ENCODE results near the gene DNAH17. TPM values are rescaled to one million over a fixed set of nuclear protein-coding genes. Genes with fewer than 3 reads are reported as not detected.

Gene DNAH17
- total and polyA plus RNA-seq, 2 of the 13 experiments (the other 11 are each of a cell fraction or from before 2014, with no cell fraction given), result 0.86 to 1.6 TPM

DNA sequence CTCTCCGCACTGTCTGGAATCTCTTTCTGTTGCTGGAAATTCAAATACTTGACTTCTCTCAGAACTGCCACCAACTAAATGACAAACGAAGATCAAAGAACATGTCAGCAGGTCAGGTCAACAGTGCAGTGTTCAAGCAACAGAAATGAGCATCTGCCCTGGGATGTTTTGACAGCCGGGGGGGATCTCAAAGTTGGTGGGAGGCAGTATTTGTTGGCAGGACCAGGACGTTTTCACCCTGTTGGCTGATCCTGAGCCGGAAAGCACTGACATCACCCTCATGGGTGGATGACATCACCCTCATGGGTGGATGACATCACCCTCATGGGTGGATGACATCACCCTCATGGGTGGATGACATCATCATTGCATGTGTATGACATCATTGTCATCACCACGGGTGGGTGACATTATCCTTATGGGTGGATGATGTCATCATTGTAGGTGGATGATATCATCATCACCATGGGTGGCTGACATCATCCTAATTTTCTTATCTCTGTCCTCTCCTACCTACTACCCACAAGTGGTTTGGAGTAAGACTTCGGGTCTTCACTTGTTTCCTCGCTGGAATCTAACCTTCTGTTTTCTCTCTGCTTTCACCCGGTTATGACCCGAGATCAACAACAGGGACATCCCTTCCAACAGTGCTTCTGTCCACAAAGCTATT, 18.9 kb downstream of the DNAH17 start (continued):
- TF ChIP-seq, protein P1, sequence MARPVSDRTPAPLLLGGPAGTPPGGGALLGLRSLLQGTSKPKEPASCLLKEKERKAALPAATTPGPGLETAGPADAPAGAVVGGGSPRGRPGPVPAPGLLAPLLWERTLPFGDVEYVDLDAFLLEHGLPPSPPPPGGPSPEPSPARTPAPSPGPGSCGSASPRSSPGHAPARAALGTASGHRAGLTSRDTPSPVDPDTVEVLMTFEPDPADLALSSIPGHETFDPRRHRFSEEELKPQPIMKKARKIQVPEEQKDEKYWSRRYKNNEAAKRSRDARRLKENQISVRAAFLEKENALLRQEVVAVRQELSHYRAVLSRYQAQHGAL (CRISPR knock-in tag; IDR thresholded peaks at IDR 0.05; ENCODE audit: not compliant biosample characterization), result no peak
- no peak; the same call in 1 of the 2 replicates for TF ChIP-seq HNF4G (IDR thresholded peaks at IDR 0.05; ENCODE audit: borderline replicate concordance, low read depth, low read length)
- peak; percentile 67; the same call in 1 of the 2 replicates for TF ChIP-seq HNF4G (CRISPR knock-in tag; IDR thresholded peaks at IDR 0.05; ENCODE audit: borderline replicate concordance, low read depth)
- TF ChIP-seq KDM3A (CRISPR knock-in tag; IDR thresholded peaks at IDR 0.05; ENCODE audit: low read depth), result 0 out of 2 replicates have a peak, but pooled peaks have one; percentile 30
- no peak for TF ChIP-seq HNRNPUL1 (IDR thresholded peaks at IDR 0.05; ENCODE audit: low read depth, low read length)
- no peak for TF ChIP-seq EEA1 (CRISPR knock-in tag; IDR thresholded peaks at IDR 0.05; ENCODE audit: borderline replicate concordance)
- TF ChIP-seq ZNF780A (CRISPR knock-in tag; IDR thresholded peaks at IDR 0.05), result no peak
- TF ChIP-seq, protein P2, sequence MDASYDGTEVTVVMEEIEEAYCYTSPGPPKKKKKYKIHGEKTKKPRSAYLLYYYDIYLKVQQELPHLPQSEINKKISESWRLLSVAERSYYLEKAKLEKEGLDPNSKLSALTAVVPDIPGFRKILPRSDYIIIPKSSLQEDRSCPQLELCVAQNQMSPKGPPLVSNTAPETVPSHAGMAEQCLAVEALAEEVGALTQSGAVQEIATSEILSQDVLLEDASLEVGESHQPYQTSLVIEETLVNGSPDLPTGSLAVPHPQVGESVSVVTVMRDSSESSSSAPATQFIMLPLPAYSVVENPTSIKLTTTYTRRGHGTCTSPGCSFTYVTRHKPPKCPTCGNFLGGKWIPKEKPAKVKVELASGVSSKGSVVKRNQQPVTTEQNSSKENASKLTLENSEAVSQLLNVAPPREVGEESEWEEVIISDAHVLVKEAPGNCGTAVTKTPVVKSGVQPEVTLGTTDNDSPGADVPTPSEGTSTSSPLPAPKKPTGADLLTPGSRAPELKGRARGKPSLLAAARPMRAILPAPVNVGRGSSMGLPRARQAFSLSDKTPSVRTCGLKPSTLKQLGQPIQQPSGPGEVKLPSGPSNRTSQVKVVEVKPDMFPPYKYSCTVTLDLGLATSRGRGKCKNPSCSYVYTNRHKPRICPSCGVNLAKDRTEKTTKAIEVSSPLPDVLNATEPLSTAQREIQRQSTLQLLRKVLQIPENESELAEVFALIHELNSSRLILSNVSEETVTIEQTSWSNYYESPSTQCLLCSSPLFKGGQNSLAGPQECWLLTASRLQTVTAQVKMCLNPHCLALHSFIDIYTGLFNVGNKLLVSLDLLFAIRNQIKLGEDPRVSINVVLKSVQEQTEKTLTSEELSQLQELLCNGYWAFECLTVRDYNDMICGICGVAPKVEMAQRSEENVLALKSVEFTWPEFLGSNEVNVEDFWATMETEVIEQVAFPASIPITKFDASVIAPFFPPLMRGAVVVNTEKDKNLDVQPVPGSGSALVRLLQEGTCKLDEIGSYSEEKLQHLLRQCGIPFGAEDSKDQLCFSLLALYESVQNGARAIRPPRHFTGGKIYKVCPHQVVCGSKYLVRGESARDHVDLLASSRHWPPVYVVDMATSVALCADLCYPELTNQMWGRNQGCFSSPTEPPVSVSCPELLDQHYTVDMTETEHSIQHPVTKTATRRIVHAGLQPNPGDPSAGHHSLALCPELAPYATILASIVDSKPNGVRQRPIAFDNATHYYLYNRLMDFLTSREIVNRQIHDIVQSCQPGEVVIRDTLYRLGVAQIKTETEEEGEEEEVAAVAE (CRISPR knock-in tag; IDR thresholded peaks at IDR 0.05; ENCODE audit: borderline replicate concordance), result no peak
- no peak for TF ChIP-seq ZNF326 (CRISPR knock-in tag; IDR thresholded peaks at IDR 0.05; ENCODE audit: borderline replicate concordance)
- no peak for TF ChIP-seq HOXA5 (CRISPR knock-in tag; IDR thresholded peaks at IDR 0.05)
- 0 out of 2 replicates have a peak, but pooled peaks have one; percentile 64 for TF ChIP-seq TBX3 (IDR thresholded peaks at IDR 0.05; ENCODE audit: borderline replicate concordance)
- no peak for TF ChIP-seq ZNF501 (CRISPR knock-in tag; IDR thresholded peaks at IDR 0.05)
- peak; percentile 85 for TF ChIP-seq TCF7 (IDR thresholded peaks at IDR 0.05; ENCODE audit: low read depth)
- TF ChIP-seq, protein P3, sequence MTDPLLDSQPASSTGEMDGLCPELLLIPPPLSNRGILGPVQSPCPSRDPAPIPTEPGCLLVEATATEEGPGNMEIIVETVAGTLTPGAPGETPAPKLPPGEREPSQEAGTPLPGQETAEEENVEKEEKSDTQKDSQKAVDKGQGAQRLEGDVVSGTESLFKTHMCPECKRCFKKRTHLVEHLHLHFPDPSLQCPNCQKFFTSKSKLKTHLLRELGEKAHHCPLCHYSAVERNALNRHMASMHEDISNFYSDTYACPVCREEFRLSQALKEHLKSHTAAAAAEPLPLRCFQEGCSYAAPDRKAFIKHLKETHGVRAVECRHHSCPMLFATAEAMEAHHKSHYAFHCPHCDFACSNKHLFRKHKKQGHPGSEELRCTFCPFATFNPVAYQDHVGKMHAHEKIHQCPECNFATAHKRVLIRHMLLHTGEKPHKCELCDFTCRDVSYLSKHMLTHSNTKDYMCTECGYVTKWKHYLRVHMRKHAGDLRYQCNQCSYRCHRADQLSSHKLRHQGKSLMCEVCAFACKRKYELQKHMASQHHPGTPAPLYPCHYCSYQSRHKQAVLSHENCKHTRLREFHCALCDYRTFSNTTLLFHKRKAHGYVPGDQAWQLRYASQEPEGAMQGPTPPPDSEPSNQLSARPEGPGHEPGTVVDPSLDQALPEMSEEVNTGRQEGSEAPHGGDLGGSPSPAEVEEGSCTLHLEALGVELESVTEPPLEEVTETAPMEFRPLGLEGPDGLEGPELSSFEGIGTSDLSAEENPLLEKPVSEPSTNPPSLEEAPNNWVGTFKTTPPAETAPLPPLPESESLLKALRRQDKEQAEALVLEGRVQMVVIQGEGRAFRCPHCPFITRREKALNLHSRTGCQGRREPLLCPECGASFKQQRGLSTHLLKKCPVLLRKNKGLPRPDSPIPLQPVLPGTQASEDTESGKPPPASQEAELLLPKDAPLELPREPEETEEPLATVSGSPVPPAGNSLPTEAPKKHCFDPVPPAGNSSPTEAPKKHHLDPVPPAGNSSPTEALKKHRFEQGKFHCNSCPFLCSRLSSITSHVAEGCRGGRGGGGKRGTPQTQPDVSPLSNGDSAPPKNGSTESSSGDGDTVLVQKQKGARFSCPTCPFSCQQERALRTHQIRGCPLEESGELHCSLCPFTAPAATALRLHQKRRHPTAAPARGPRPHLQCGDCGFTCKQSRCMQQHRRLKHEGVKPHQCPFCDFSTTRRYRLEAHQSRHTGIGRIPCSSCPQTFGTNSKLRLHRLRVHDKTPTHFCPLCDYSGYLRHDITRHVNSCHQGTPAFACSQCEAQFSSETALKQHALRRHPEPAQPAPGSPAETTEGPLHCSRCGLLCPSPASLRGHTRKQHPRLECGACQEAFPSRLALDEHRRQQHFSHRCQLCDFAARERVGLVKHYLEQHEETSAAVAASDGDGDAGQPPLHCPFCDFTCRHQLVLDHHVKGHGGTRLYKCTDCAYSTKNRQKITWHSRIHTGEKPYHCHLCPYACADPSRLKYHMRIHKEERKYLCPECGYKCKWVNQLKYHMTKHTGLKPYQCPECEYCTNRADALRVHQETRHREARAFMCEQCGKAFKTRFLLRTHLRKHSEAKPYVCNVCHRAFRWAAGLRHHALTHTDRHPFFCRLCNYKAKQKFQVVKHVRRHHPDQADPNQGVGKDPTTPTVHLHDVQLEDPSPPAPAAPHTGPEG (CRISPR knock-in tag; IDR thresholded peaks at IDR 0.05), result no peak
- TF ChIP-seq CENPX (CRISPR knock-in tag; IDR thresholded peaks at IDR 0.05), result no peak
- TF ChIP-seq ZNF550 (CRISPR knock-in tag; IDR thresholded peaks at IDR 0.05; ENCODE audit: borderline replicate concordance), result 0 out of 2 replicates have a peak, but pooled peaks have one; percentile 52

All from HepG2 (cell line).